GM18502 (cell line): ENCODE measurements around the gene ARHGEF10L.
"Not testable (repeated sequence)": the region's sequence is repeated elsewhere in the genome, so short reads cannot be mapped to it uniquely, and the experiment has no call there.

ENCODE experiments used
- ATAC-seq: cut with Tn5 transposase; IDR thresholded peaks from one replicate; pipeline ENCODE4 v1.9.1; 2021; ENCODE audit warnings: mild to moderate bottlenecking; ENCODE audit not compliant: unreplicated experiment, poor library complexity

The ARHGEF10L gene, protein sequence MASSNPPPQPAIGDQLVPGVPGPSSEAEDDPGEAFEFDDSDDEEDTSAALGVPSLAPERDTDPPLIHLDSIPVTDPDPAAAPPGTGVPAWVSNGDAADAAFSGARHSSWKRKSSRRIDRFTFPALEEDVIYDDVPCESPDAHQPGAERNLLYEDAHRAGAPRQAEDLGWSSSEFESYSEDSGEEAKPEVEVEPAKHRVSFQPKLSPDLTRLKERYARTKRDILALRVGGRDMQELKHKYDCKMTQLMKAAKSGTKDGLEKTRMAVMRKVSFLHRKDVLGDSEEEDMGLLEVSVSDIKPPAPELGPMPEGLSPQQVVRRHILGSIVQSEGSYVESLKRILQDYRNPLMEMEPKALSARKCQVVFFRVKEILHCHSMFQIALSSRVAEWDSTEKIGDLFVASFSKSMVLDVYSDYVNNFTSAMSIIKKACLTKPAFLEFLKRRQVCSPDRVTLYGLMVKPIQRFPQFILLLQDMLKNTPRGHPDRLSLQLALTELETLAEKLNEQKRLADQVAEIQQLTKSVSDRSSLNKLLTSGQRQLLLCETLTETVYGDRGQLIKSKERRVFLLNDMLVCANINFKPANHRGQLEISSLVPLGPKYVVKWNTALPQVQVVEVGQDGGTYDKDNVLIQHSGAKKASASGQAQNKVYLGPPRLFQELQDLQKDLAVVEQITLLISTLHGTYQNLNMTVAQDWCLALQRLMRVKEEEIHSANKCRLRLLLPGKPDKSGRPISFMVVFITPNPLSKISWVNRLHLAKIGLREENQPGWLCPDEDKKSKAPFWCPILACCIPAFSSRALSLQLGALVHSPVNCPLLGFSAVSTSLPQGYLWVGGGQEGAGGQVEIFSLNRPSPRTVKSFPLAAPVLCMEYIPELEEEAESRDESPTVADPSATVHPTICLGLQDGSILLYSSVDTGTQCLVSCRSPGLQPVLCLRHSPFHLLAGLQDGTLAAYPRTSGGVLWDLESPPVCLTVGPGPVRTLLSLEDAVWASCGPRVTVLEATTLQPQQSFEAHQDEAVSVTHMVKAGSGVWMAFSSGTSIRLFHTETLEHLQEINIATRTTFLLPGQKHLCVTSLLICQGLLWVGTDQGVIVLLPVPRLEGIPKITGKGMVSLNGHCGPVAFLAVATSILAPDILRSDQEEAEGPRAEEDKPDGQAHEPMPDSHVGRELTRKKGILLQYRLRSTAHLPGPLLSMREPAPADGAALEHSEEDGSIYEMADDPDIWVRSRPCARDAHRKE (N-terminal part only)

DNA sequence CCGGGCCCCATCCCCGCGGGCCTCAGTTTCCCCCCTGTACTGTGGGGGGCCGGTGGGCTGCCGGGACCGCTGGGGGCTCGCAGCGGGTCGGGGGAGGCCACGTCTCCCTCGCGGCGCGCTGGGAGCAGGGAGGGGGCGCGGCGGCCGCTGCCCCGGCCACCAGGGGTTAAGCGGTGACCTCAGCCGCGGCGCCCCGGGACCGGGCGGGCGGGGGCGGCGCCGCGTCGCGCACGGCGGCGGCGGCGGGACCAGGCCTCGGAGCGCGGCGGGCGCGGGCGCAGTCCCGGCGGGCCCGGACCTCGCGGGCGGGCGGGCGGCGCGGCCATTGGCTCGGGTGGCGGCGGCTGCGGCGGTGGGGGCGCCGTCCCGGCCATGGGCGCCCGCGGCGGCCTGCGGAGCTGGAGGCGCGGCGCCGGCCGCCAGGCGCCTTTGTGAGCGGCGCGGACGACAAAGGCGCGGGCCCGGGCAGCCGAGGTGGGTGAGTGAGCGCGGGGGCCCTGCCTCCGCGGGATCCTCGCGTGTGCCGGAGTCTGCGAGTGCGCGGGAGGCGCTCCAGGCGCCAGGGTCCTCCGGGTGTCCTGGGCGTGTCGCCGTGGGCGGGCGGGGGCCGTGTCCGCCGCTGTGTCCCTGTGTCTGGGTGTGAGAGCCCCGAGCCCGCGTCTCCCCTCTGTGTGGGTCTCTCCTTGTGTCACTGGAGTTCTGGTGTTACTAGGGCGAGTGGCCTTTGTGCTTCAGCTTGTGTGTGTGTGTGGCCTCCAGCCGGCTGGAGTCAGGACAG, at the start of gene ARHGEF10L:
ARHGEF10L (plus strand) TSS at position 222 of the 778 bp plus-strand sequence. CDS start 40,898 bp downstream, outside the sequence.
- no peak for ATAC-seq

- not testable (repeated sequence) for ATAC-seq
These were observed 49.6 kb upstream of the ARHGEF10L start for GRCh38 chr1:17489768-17490417.

DNA sequence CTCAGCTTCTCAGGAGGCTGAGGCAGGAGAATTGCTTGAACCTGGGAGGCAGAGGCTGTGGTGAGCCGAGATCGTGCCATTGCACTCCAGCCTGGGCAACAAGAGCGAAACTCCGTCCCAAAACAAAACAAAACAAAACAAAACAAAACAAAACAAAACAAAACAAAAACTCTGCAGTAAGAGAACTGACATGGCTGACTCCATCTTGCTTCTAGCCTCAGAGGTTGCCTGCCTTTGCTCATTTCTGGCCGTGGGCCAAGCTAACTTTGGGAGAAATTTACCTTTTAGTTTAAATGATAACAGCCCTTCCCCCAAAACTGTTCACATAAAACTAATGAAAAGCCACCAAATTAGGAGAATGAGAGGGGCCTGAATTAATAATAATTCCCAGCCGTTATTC, 48.8 kb upstream of the ARHGEF10L start:
- not testable (repeated sequence) for ATAC-seq

- ATAC-seq: no peak
These were observed 45.3 kb upstream of the ARHGEF10L start for GRCh38 chr1:17494114-17494729.

DNA sequence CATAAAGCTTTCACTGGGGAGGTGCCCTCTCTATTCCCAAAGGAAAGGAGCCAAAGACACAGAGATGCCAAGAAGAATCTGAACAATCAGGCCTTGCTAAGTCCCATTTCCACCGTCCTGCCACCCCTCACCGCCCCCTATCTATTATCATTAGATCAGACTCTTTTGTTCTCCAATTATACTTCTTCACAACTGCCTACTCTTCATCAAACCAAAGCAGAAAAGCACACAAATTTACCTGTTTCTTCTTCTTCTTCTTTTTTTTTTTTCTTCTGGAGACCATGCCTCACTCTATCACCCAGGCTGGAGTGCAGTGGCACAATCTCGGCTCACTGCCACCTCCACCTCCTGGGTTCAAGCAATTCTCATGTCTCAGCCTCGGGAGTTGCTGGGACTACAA, 43.1 kb upstream of the ARHGEF10L start:
- no peak for ATAC-seq

GRCh38 chr1:17498214-17498613, 41.3 kb upstream of the ARHGEF10L start:
- ATAC-seq: no peak

GRCh38 chr1:17502326-17502778, 37.1 kb upstream of the ARHGEF10L start:
- ATAC-seq: no peak

GRCh38 chr1:17503146-17503545, 36.4 kb upstream of the ARHGEF10L start:
- ATAC-seq: no peak

GRCh38 chr1:17507200-17507599, 32.3 kb upstream of the ARHGEF10L start:
- ATAC-seq: not testable (repeated sequence)

DNA sequence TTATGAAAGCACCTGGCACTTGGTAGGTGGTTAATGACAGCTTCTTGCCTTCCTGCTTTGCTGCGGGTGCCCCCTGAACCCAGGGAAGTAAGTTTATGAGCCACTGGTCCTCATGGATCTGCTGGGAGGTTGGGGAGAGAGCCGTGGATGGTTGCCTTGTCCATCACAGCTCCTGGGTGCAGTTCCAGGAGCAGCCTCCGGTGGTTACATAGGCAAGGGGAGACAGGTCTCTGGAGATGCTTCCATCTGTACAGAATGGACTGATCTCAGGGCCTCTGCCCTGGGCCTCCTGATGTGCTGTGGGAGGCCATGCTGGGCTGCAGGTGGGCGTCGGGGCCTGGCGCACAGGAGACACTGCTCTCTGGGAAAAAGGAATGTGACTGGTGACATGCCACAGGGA, 31.6 kb upstream of the ARHGEF10L start:
- ATAC-seq: no peak

- ATAC-seq: no peak
These were observed 30.1 kb upstream of the ARHGEF10L start for GRCh38 chr1:17509363-17509762.

- no peak for ATAC-seq
These were observed 29.4 kb upstream of the ARHGEF10L start for GRCh38 chr1:17510138-17510537.

DNA sequence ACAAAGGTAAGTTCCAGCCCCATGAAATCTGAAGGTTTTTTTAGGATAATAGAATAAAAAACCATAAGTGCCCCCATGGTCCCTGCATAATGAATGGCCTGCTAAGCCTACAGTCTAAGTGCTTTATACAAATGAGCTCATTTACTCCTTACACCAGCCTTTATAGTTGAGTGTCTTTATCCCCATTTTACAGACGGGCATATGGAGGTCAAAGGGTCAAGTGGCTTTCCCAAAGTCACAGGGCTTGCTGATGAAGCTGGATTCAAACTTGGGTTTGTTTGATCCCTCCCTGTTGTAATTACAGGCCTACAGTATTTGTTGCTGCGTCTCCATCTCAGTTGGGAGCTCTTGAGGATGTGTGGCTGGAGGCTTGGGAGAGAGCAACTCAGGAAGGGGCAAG, 28.3 kb upstream of the ARHGEF10L start:
- ATAC-seq: no peak

- no peak for ATAC-seq
These were observed 26.4 kb upstream of the ARHGEF10L start for GRCh38 chr1:17513131-17513530.

DNA sequence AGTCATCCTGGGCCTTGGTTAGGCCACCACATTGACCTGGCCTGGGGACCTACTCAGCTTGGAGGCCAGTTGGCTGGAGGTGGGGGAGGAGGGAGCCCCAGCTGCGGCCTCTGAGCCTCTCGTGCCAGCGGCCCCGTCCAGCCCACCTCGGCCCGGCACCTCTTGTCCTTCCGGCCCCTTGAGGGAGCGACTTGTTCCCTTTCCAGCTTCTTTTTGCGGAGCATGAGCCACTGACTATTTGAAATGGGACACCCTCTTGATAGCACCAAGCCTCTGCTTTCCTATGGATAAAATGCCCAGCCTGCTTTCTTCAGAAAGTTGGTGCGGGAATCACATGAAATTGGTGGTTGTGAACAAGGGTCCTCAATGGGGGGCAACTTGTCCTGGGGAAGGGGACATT, 24.7 kb upstream of the ARHGEF10L start:
- no peak for ATAC-seq

DNA sequence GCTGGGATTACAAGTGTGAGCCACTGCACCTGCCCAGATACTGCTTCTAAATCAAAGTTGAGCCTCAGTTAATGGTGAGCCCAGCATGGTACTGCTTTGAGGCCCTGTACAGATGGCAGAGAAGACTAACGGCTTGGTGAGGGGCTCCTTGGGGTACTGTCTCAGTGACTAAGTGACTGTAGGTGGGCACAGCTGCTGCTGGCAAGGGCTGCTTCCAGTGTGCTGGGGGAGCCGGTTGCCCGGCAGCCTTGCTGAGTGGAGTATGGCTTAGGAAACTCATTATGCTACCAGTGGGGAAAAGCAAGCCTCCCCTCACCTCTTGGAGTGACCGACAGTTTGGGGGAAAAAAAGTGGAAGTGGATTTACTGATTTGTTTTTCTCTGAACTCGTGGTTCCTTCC, 23.6 kb upstream of the ARHGEF10L start:
- ATAC-seq: no peak

GRCh38 chr1:17516303-17517214, 22.9 kb upstream of the ARHGEF10L start:
- ATAC-seq: no peak

DNA sequence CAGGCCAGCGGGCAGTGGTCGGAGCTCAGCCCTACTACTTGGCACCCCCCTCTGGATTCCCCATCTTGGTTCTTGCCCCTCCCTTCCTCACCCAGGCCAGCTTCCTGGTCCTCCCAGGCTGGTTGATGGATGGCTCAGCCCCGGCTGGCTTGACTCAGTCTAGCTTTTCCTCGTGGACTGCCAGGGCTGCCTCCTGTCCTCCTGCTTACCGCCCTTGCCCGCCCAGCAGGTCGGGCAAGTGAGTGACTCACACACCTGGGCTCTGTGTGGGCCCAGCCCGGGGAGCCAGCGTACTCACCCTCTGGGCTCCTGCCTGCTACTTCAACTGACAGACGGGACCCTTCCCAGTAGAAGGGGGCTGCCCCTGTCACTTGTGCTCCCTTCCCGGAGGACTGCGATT, 19.5 kb upstream of the ARHGEF10L start:
- no peak for ATAC-seq
